Kidney (tissue), 14 donors: ENCODE results near the gene SP6. TPM values are rescaled to one million over a fixed set of nuclear protein-coding genes. Genes with fewer than 3 reads are reported as not detected.

Experiments used
- DNase-seq, 5 donors: peaks; one replicate each; pipeline ENCODE4 v3.0.0-alpha.2; 2013 to 2020
- FAIRE-seq: peaks from 2 replicates; lab custom pipeline; 2012; peaks lifted over from hg19 to GRCh38; lab: Jason Lieb, UNC
- H3K27ac ChIP-seq, 2 donors: one replicate each; pipeline ENCODE4 v1.7.0; 2013; ENCODE audit warnings: low read depth in 2 of 2, low read length in 2 of 2, inconsistent platforms in 1 of 2
- H3K27me3 ChIP-seq: one replicate; pipeline ENCODE4 v1.7.1; 2013; ENCODE audit warnings: low read length, inconsistent platforms; ENCODE audit not compliant: control insufficient read depth, insufficient read depth
- H3K36me3 ChIP-seq, 3 donors: one replicate each; pipeline versions ENCODE4 v1.7.0 to v1.7.1; 2013; ENCODE audit warnings: low read length in 3 of 3, control low read depth in 1 of 3, inconsistent platforms in 1 of 3; ENCODE audit not compliant: insufficient read depth in 3 of 3, control insufficient read depth in 2 of 3
- H3K4me1 ChIP-seq, 3 donors: one replicate each; pipeline versions ENCODE4 v1.7.0 to v1.7.1; 2013; ENCODE audit warnings: low read length in 3 of 3, inconsistent platforms in 1 of 3, low read depth in 1 of 3; ENCODE audit not compliant: control insufficient read depth in 2 of 3, insufficient read depth in 2 of 3
- H3K4me3 ChIP-seq, 3 donors: one replicate each; pipeline versions ENCODE4 v1.7.0 to v1.8.1; 2013; ENCODE audit warnings: low read length in 3 of 3, control low read depth in 1 of 3, inconsistent platforms in 1 of 3
- H3K9ac ChIP-seq, 3 donors: one replicate each; pipeline versions ENCODE4 v1.7.0 to v1.7.1; 2013; ENCODE audit warnings: low read length in 3 of 3, control low read depth in 1 of 3, inconsistent platforms in 1 of 3
- H3K9me3 ChIP-seq, 3 donors: one replicate each; pipeline versions ENCODE4 v1.7.0 to v1.7.1; 2013; ENCODE audit warnings: low read length in 3 of 3, control low read depth in 1 of 3, inconsistent platforms in 1 of 3; ENCODE audit not compliant: control insufficient read depth in 2 of 3, insufficient read depth in 1 of 3
- CTCF ChIP-seq: IDR thresholded peaks from 3 replicates; pipeline ENCODE4 v1.5.1; 2012; ENCODE audit warnings: mild to moderate bottlenecking, moderate library complexity, borderline replicate concordance; ENCODE audit not compliant: insufficient read depth; ENCODE audit errors: extremely low read depth
- intact Hi-C: fragments of 100-400 bp; cut with DNase I; formaldehyde crosslinking; loops from one replicate; pipeline ENCODE4 v1.11.1; 2022
- polyA plus RNA-seq: library from polyadenylated mRNA; stranded (reverse); fragments of 350-450 nt; fragmentation: Illumina TruSeq; extraction: RNeasy Lipid Tissue Mini Kit (QIAGEN cat#74804); gene quantifications from one replicate; pipeline ENCODE4 v1.2.3, GENCODE V29; 2014; ENCODE audit warnings: low read depth, low replicate concordance; ENCODE audit not compliant: insufficient read depth
- total RNA-seq: library from RNA; stranded (reverse); fragmentation: NEBNext Ultra II Directional; extraction: Animal tissue kit (Norgen Biotek cat#: 25700); gene quantifications from one replicate; pipeline ENCODE4 v1.2.1, GENCODE V29; 2021
- donor health status: control.
- donor health status: control.
- donor health status: control.
- donor health status: control.
- donor health status: control.
- donor health status: DM: yes; HTN: yes; CAD: no.
- donor health status: Normal renal cell carcinoma (clear cell type).

Gene SP6
- total and polyA plus RNA-seq, 2 donors from 2014 or later, result 0.86 to 2.0 TPM

GRCh38 chr17:47801906-47802305, 49.1 kb downstream of the SP6 start:
- H3K27me3 ChIP-seq, result no peaks in the 10 kb centered on the region
- H3K9me3 ChIP-seq, result no peaks in the 10 kb centered on the region
- intact Hi-C loops, result no loop called here
- no peak overlapping the region for H3K9ac ChIP-seq
- FAIRE-seq (no peak), DNase-seq (peak in 1 of 5 donors; percentile 43)
- H3K27ac ChIP-seq, result no peak overlapping the region
- TF ChIP-seq CTCF, result no peak
- no peaks in the 10 kb centered on the region for H3K4me1 ChIP-seq
- H3K36me3 ChIP-seq, result no peaks in the 10 kb centered on the region
- H3K4me3 ChIP-seq, result no peak overlapping the region

- Histone ChIP-seq H3K27me3 (no peaks in the 10 kb centered on the region), H3K4me1 (no peaks in the 10 kb centered on the region), H3K36me3 (no peaks in the 10 kb centered on the region), H3K4me3 (no peak overlapping the region), H3K27ac (no peak overlapping the region), H3K9me3 (no peaks in the 10 kb centered on the region), H3K9ac (no peak overlapping the region)
- no peak for TF ChIP-seq CTCF
- DNase-seq, result no peak
- intact Hi-C loops, result no loop called here
- no peak for FAIRE-seq
These were observed 49.7 kb downstream of the SP6 start for GRCh38 chr17:47801176-47801765.

- no peak for FAIRE-seq
- Histone ChIP-seq H3K9ac (no peak overlapping the region), H3K4me1 (no peaks in the 10 kb centered on the region), H3K27ac (no peak overlapping the region), H3K27me3 (peaks cover under 1% of the 10 kb centered on the region), H3K36me3 (no peaks in the 10 kb centered on the region), H3K9me3 (no peaks in the 10 kb centered on the region), H3K4me3 (no peak overlapping the region)
- no peak for TF ChIP-seq CTCF
- intact Hi-C loops, result no loop called here
- no peak for DNase-seq
These were observed 50.3 kb downstream of the SP6 start for GRCh38 chr17:47800686-47801085.

- Histone ChIP-seq H3K4me1 (no peaks in the 10 kb centered on the region), H3K4me3 (no peak overlapping the region), H3K9ac (no peak overlapping the region), H3K9me3 (no peaks in the 10 kb centered on the region), H3K27ac (no peak overlapping the region), H3K27me3 (peaks cover 5% of the 10 kb centered on the region), H3K36me3 (no peaks in the 10 kb centered on the region)
- DNase-seq, result peak in 1 of 5 donors; percentile 31
- no peak for FAIRE-seq
- intact Hi-C loops, result no loop called here
- TF ChIP-seq CTCF, result no peak
These were observed 53.2 kb downstream of the SP6 start for GRCh38 chr17:47797797-47798196.
